T47D (cell line): ENCODE measurements around the gene SPOUT1.
A peak's percentile ranks its signal among the peaks of the same experiment; 100 is the strongest.

Experiments used
- DNase-seq, 2 experiments: peaks; one replicate each; pipeline versions ENCODE4 v3.0.0 to v3.0.0-alpha.2; 2011 to 2012; ENCODE audit warnings: low read depth in 1 of 2, low spot score in 1 of 2
- JUND ChIP-seq: IDR thresholded peaks from 2 replicates; pipeline ENCODE4 v1.6.1; 2012; ENCODE audit warnings: low read depth
- in situ Hi-C: cut with HindIII; loops from 2 replicates; pipeline ENCODE4 v1.10.0; 2016; ENCODE audit warnings: low sequenced_read_pairs, low pct_unique_long_range_greater_than_20kb

The SPOUT1 gene

DNA sequence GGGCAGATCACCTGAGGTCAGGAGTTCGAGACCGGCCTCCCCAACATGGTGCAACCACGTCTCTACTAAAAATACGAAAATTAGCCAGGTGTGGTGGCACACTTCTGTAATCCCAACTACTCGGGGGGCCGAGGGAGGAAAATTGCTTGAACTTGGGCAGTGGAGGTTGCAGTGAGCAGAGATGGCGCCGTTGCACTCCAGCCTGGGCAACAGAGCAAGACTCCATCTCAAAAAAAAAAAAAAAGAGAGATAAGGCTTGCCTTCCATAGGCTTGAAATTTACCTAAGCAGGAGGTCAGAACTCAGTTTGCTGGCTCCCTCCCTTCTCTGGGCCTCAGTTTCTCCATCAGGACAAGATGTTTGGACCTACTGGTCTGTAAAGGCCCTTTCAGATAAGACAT is 1.3 kb downstream of the SPOUT1 start:
- no peak for DNase-seq
- no peak for TF ChIP-seq JUND
- in situ Hi-C loops = no loop called here

DNA sequence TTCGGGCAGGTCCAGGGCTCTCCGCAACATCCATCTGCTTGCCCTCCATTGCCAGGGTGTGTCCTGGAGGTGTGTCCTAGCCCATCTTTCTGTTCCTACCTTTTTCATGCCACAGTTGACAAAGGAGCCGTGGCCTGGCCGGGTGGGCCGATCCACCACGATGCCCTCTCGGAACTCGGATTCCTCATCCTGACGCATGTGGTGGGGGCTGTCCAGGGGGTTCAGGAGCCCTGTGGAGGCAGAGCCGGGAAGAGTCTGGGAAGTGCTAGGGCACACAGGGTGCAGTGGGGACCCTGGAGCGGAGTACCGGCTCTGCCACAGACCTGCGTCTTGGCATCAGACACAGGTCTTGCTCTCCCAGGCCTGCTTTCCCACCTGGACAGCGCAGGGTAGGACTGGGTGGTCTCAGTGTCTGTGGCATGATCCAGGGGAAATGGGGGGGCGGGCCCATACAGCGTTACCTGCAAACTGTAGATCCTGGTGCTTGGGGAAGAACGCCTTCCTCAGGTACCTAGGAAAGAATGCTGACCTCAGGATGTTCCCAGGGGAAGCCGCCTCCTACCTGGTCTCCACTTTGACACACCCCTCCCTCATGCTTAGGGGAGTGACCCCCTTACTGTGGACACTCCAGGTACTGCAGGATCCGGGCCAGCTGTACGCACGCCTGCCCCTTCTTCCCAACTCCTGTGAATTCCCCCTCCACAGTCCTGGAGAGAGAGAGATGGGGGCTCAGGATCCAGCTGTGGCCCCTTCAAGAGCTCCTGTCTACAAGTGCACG is 3.5 kb downstream of the SPOUT1 start:
- no peak for TF ChIP-seq JUND
- in situ Hi-C loops = no loop called here
- peak in 1 of 2 experiments; percentile 48 for DNase-seq

DNA sequence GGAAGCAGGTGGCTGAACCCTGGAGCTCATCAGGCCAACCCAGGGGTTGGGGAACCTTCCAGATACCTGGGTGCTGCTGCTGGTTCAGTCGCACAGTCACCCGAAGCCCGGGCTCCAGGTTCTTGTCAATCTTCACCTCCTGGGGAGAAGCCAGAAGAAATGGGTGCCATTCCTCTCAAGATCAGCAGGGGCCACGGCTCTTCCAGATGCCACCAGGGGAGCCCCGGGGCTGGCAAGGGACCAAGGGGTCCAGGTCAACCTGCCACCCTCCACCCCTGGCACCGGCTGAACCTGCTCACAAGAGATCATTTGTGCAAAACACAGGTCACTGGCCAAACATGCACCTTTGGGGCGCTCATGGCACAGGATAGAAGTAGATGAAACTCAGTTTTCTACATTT is 4.7 kb downstream of the SPOUT1 start:
- TF ChIP-seq JUND = no peak
- in situ Hi-C loops = no loop called here
- no peak for DNase-seq

DNA sequence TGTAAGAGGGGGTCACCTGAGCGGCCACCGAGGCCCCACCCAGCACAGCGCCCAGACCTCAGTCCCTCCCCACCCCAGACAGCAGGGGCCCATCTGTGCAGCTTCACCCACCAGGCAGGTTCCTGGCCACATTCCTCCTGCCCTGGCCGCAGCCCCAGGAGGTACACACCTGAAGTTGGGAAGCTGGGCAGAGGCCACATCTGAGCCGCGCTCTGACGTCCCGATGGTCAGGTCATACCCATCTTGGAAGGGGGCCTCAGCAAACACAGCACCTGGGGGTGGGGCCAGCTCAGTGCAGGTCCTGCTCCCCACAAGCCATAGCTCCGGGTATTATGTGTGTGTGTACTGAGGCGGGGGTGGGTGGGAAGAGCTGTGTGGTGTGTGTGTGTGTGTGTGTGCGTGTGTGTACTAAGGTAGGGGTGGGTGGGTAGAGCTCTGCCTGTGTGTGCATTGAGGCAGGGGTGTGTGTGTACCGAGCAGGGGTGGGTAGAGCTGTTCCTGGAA is 5.6 kb downstream of the SPOUT1 start:
- no peak for TF ChIP-seq JUND
- in situ Hi-C loops = no loop called here
- peak in 1 of 2 experiments; percentile 51 for DNase-seq

DNA sequence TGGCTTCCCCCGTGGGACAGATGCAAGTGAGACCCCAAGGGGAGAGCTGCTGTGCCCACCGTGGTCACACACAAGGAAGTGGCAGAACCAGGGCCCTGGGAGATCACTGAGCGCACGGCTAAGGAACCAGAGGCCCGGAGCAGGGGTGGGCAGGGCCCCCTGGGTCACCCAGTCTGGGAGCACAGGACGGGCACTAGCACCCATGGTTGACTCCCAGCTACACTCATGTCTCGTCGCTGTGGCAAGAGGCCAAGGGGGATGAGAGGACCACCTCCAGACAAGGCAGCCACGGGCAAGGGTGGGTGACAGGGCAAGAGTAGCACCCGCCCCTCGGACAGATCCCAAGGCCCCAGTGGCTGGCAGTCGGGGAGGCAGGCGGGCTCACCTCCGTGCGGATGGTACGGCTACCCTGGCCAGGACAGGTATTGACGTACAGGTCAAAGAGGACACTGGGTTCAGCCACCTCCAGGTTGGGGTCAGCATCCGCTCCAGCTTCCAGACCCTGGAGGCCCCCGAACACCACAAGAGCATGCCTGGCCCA is 6.2 kb downstream of the SPOUT1 start:
- no peak for DNase-seq
- TF ChIP-seq JUND = no peak
- in situ Hi-C loops = no loop called here

DNA sequence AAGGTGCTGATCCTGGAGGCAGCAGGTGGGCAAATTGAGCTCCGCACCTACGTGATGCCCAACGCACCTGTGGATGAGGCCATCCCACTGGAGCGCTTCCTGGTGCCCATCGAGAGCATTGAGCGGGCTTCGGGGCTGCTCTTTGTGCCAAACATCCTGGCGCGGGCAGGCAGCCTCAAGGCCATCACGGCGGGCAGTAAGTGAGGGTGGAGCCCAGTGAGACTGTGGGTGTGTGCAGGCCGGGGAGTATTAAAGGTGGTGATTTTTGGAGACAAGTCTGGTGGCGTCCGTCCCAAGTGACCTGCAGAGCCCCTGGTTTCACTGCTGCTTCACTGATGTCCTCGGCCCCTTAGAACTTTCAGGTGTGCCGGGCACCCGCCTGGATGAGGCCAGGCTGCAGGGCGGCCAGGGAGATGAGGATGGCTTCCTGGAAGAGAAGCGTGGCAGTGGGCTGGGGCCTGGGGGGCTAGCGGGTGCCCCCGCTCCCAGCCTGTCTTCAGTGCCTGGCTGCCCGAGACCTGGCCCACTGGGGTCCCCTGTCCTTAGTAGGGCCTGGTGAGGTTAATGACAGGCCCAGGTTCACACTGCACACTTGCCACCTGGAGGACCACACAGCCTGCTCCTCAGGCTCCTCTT is 7.1 kb downstream of the SPOUT1 start:
- DNase-seq = no peak
- TF ChIP-seq JUND = no peak
- in situ Hi-C loops = no loop called here

DNA sequence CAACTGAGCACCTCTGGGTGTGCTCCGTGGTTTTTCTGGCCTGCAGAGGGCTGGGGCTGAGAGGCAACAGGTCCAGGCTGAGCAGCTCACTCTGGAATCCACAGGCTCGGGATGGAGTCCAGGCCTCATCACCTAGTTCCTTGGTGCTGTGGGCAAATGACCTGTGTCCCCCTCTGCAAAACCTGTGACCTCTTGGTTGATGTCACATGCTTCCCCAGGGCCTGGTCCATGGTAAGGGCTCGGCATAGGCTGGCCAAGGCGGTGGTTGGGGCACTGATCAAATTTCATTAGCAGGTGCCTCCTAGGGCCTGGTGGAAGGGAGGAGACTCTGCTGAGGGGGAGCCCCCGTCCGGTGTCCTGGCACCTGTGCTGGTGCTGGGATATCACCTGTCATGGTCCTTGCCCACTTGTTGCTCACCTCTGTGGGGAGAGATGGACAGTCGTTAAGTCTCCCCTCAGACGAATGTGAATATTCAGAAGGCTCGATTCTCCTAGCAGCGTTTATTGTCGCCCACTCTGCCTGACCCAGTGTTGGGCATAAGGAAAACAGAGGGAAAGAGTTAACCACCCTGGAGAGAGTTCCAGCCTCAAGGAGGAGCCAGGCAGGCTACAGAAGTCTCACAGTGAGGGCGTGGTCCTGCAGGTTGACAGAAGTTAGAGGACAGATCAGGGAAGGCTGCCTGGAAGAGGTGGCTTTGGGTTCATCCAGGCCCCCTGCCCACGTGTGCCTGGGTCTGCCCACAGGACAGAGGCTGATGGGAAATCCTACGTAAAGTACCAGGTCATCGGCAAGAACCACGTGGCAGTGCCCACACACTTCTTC is 7.8 kb downstream of the SPOUT1 start:
- in situ Hi-C loops = no loop called here
- no peak for TF ChIP-seq JUND
- no peak for DNase-seq

DNA sequence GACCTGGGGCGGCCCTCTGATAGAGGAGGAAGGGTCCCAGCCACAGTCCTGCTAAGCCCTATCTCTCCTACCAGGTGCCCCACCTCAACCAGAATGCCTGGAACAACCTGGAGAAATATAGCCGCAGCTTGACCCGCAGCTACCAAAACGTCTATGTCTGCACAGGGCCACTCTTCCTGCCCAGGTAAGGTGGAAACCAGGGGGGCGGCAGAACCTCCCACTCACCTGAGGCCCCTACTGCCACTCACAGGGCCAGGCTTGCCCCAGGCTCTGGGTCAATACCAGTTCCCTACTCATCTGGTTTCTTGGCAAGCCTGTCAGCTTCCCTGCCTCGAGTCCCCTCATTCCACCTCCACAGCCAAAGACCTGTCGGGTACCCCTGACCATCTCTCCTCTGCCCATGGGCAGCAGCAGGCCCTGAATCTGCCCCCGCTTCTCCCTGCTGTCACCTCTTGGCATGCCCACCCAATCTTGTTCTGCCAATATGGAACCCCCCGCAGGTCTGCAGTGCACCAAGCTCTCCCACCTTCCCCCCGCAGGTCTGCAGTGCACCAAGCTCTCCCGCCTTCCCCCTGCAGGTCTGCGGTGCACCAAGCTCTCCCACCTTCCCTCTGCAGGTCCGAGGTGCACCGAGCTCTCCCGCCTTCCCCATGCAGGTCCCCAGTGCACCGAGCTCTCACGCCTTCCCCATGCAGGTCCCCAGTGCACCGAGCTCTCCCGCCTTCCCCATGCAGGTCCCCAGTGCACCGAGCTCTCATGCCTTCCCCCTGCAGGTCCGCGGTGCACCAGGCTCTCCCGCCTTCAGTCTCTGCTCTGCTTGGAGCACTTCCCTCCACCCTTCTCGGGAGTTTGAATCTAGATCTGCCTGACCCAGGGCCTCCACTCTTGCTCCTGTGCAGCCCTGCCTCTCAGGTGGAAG is 8.7 kb downstream of the SPOUT1 start:
- no peak for DNase-seq
- in situ Hi-C loops = no loop called here
- TF ChIP-seq JUND = no peak

DNA sequence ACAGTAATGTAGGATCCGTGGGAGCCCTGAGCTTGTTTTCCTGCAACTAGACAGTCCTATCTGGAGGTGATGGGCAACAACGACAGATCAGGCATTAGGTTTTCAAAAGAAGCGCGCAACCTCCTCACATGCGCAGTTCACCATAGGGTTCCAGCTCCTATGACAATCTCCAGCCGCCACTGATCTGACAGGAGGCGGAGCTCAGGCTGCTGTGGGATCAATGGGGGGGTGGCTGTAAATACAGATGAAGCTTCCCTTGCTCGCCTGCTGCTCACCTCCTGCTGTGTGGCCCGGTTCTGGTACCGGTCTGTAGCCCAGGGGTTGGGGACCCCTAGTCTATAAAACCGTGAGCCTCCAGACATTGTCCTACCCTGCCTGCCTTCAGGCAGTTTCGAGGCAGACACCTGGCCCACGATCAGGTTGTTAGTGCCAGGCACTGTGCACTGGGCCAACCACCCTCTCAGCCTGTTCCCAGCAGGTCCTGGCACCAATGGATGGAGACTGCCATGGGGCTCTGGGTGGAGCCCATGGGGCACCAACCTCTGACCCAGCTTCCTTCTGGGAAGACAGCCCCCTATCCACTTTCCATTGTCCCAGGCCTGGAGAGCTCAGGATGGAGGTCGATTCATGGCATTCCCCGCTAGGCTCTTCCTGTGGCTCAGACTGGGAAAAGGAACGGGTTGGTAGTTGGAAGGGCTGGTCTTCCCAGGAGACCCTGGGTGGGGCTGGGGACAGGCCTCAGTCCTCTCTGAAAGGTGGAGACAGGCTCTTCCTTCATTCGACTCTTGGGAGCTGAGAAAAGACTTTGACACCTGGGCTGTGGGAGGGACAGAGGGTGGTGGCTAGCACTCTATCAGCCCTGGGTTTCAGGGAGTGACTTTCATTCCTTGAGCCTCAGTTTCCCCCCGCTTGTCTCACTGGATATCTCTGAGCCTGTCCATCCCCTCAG is 9.6 kb downstream of the SPOUT1 start:
- in situ Hi-C loops = no loop called here
- DNase-seq = no peak
- TF ChIP-seq JUND = no peak

DNA sequence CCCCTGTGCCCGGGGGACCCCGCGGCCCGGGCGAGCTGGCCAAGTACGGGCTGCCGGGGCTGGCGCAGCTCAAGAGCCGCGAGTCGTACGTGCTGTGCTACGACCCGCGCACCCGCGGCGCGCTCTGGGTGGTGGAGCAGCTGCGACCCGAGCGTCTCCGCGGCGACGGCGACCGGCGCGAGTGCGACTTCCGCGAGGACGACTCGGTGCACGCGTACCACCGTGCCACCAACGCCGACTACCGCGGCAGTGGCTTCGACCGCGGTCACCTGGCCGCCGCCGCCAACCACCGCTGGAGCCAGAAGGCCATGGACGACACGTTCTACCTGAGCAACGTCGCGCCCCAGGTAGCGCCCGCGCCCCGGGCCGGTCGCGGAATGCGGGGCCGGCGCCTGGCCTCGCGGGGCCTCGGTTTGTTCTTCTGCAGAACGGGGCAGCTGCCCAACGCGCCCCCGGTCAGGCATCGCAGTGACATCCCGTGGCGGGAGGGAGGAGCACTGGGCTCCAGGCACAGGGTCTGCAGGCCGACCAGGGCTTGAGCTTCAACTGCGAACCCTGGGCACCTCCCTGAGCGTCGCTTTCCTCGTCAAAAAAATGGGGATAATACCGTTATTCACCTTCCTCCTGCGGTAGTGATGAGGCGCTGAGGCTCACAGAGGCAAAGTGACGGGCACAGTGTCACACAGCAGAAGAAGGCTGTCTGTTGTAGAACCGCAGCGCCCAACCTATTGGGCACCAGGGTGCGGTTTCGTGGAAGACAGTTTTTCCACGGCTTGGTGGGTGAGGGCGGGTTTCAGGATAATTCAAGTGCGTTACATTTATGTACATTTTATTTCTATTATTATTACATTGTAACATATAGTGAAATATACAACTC is 10.5 kb downstream of the SPOUT1 start:
- in situ Hi-C loops = no loop called here
- DNase-seq = peak; percentile 52 to 72
- no peak for TF ChIP-seq JUND
